GM12878 (cell line): Measurements from ENCODE around the gene CALHM2.

Experiments
- CTCF ChIP-seq, 3 experiments: IDR thresholded peaks in 2 of 3; conservative IDR thresholded peaks in 1 of 3; 2 replicates each; pipeline ENCODE4 v1.5.1; 2011; ENCODE audit warnings: low read depth in 3 of 3, low read length in 3 of 3, mild to moderate bottlenecking in 3 of 3, control low read depth in 2 of 3, moderate library complexity in 2 of 3, inconsistent platforms in 1 of 3, mixed read lengths in 1 of 3; ENCODE audit not compliant: control insufficient read depth in 2 of 3, insufficient read depth in 1 of 3; ENCODE audit errors: extremely low read depth in 1 of 3
- EZH2 ChIP-seq: IDR thresholded peaks from 2 replicates; pipeline ENCODE4 v1.6.1; 2012; ENCODE audit warnings: low read depth, mild to moderate bottlenecking, control low read depth, inconsistent platforms, low read length, borderline replicate concordance; ENCODE audit not compliant: control insufficient read depth

- TF ChIP-seq CTCF (IDR thresholded peaks at IDR 0.05 in 2 of 3, conservative IDR thresholded peaks at IDR 0.05 in 1 of 3; ENCODE audit: control insufficient read depth in 2 of 3, extremely low read depth in 1 of 3, insufficient read depth in 1 of 3, low read depth in 3 of 3, low read length in 3 of 3) (no peak), EZH2 (no peak)
Observed at GRCh38 chr10:103459615-103460014, 7.4 kb upstream of the CALHM2 start.
